BJ (cell line): Measurements from ENCODE around the gene OSGEP. TPM values are rescaled to one million over a fixed set of nuclear protein-coding genes. Genes with fewer than 3 reads are reported as not detected.

Experiments
- CTCF ChIA-PET: fragments of 350-600 bp; formaldehyde crosslinking; extraction: SDS; loops from one replicate; lab custom pipeline; 2021; ENCODE audit warnings: antibody characterized with exemption, inconsistent platforms; lab: Yijun Ruan, JAX
- POLR2A ChIA-PET: fragments of 300-600 bp; sonication (Branson Sonifier 250); formaldehyde crosslinking; extraction: SDS; loops from one replicate; lab custom pipeline; 2021; ENCODE audit warnings: antibody characterized with exemption; lab: Charles Lee
- DNase-seq: peaks from one replicate; pipeline ENCODE4 v3.0.0-alpha.2; 2011; ENCODE audit warnings: low read depth
- H3K27me3 ChIP-seq: 2 replicates; pipeline ENCODE4 v1.6.0; 2011; ENCODE audit warnings: low read length; ENCODE audit not compliant: control insufficient read depth, insufficient read depth
- H3K36me3 ChIP-seq: 2 replicates; pipeline ENCODE4 v1.5.1; 2011; ENCODE audit warnings: low read length; ENCODE audit not compliant: control insufficient read depth, insufficient read depth
- H3K4me3 ChIP-seq: 2 replicates; pipeline ENCODE4 v1.5.1; 2011; ENCODE audit warnings: low read depth, mild to moderate bottlenecking, control low read depth, low read length
- CTCF ChIP-seq: IDR thresholded peaks from 2 replicates; pipeline ENCODE4 v1.5.1; 2011; ENCODE audit warnings: low read depth, mild to moderate bottlenecking, control low read depth, inconsistent platforms, low read length, moderate library complexity; ENCODE audit not compliant: insufficient read depth
- polyA plus RNA-seq: library from polyadenylated mRNA; depleted of rRNA; stranded (reverse); fragments of >200 nt; gene quantifications from 2 replicates; pipeline ENCODE4 v1.2.3, GENCODE V29; 2011

Gene OSGEP
- polyA plus RNA-seq, 1 experiment: 28.9 TPM

GRCh38 chr14:20421267-20421666 lies 33.3 kb downstream of the OSGEP start:
- Histone ChIP-seq H3K27me3 (no peaks in the 10 kb centered on the region), H3K4me3 (no peak overlapping the region), H3K36me3 (no peaks in the 10 kb centered on the region)
- no peak for TF ChIP-seq CTCF
- POLR2A ChIA-PET: no interaction called here
- CTCF ChIA-PET: interaction anchor here (1.1 to 1.6 kb wide), 3 partner anchors 8 to 49 kb away, joined by 3 to 5 read pairs (median 4); partner anchors contain the start of gene TEP1
- DNase-seq: no peak

GRCh38 chr14:20419419-20419818 lies 35.2 kb downstream of the OSGEP start:
- POLR2A ChIA-PET: no interaction called here
- DNase-seq: no peak
- Histone ChIP-seq H3K27me3 (no peaks in the 10 kb centered on the region), H3K36me3 (no peaks in the 10 kb centered on the region), H3K4me3 (no peak overlapping the region)
- TF ChIP-seq CTCF: no peak
- CTCF ChIA-PET: no interaction called here

DNA sequence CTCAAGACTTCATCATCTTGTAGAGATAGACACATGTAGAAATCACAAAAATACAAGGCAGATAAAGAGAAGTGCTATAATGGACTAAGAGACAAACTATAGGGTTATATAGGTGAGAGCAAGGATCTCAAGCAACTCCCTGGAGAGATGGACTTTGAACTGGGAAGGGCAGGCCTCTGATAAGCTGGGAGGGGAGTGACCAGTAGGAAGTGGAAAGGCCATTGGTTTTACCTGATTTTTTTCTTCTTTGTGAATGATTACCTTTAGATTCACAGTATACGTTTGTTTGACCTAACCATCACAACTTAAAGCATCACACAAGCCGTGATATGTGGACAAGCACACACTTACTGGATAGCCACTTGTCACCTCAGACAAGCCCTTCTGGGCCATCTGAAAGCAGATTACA lies 36.1 kb downstream of the OSGEP start:
- POLR2A ChIA-PET: no interaction called here
- CTCF ChIA-PET: no interaction called here
- DNase-seq: no peak

GRCh38 chr14:20417250-20418186 lies 37.1 kb downstream of the OSGEP start:
- no peaks in the 10 kb centered on the region for H3K27me3 ChIP-seq
- ChIA-PET POLR2A (no interaction called here), CTCF (interaction anchor here (1.1 kb wide), 1 partner anchor 191 kb away, joined by 4 read pairs; no protein-coding TSS in a partner anchor)
- H3K36me3 ChIP-seq: no peaks in the 10 kb centered on the region
- DNase-seq: no peak
- H3K4me3 ChIP-seq: no peak overlapping the region
- TF ChIP-seq CTCF: no peak

More for the DNA sequence above, 36.1 kb downstream of the OSGEP start:
- Histone ChIP-seq H3K27me3 (no peaks in the 10 kb centered on the region), H3K4me3 (no peak overlapping the region), H3K36me3 (no peaks in the 10 kb centered on the region)
- no peak for TF ChIP-seq CTCF

DNA sequence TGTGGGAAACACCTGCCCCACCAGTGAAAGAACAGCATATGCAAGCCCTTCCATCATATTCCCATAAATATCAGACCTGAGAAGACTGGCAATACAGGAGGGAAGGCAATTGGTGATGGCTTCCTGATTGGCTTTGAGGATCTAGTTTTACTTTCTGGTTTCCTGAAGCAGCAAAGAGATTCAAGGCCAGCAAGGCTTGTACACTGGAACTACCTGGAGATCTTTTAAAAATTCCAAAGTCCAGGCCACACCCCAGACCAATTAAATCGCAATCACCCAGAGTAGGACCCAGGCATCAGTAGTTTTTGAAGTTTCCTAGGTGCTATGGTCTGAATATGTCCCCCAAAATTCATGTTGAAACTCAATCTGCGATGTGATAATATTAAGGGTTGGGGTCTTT lies 38.4 kb downstream of the OSGEP start:
- no peak for DNase-seq
- no peaks in the 10 kb centered on the region for H3K36me3 ChIP-seq
- H3K4me3 ChIP-seq: no peak overlapping the region
- CTCF ChIA-PET: interaction anchor here (0.7 to 3.8 kb wide), 17 partner anchors 9 to 275 kb away, joined by 3 to 25 read pairs (median 6); partner anchors contain the start of genes APEX1, KLHL33, OSGEP and PIP4P1
- POLR2A ChIA-PET: interaction anchor here (0.5 to 1.0 kb wide), 2 partner anchors 53 to 73 kb away, joined by 3 read pairs; no protein-coding TSS in a partner anchor
- TF ChIP-seq CTCF: no peak
- no peaks in the 10 kb centered on the region for H3K27me3 ChIP-seq
